ENCODE data around the gene MLLT11.

DNA sequence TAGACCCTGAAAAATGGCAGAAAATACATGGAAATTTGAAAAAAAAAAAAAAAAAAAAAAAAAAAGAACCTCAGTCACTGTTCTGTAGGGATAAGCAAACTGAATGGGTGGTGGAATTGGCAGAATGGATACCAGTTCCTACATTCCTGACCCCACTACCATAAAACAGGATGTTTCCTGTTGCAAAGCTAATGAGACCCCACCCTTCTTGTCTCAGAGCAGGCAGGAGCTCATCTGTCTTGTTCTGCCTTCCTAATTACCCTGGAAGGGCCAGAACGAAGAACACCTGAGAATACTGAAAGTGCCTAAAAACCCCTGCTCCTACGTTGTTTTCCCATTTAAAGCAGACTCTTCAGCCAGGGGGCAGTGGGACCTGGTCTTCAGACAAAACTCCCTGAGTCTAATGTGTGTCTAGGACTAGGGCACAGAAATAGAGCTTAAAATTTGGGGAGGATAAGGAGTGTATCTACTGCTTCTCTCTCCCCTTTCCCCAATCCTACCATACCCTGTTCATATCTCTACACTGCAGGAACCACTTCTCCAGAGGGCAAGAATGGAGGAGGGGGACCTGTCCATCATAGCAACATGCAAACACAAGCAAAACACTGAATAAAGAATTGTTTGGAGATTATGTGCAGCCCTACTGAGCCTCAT is 8.7 kb upstream of the MLLT11 start:
- TF ChIP-seq, protein P1, sequence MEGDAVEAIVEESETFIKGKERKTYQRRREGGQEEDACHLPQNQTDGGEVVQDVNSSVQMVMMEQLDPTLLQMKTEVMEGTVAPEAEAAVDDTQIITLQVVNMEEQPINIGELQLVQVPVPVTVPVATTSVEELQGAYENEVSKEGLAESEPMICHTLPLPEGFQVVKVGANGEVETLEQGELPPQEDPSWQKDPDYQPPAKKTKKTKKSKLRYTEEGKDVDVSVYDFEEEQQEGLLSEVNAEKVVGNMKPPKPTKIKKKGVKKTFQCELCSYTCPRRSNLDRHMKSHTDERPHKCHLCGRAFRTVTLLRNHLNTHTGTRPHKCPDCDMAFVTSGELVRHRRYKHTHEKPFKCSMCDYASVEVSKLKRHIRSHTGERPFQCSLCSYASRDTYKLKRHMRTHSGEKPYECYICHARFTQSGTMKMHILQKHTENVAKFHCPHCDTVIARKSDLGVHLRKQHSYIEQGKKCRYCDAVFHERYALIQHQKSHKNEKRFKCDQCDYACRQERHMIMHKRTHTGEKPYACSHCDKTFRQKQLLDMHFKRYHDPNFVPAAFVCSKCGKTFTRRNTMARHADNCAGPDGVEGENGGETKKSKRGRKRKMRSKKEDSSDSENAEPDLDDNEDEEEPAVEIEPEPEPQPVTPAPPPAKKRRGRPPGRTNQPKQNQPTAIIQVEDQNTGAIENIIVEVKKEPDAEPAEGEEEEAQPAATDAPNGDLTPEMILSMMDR (IDR thresholded peaks at IDR 0.05; ENCODE audit: low read length), result no peak
- no peak for TF ChIP-seq EZH2 (IDR thresholded peaks at IDR 0.05; ENCODE audit: borderline replicate concordance, low read length)

All from OCI-LY1 (cell line).